ENCODE measurements around the gene TMEM220. TPM values are rescaled to one million over a fixed set of nuclear protein-coding genes. Genes with fewer than 3 reads are reported as not detected.
A peak's percentile ranks its signal among the peaks of the same experiment; 100 is the strongest.

TMEM220 gene
- polyA plus RNA-seq, 1 of the 3 experiments (the other 2 are of a cell fraction): 2.7 TPM

DNA sequence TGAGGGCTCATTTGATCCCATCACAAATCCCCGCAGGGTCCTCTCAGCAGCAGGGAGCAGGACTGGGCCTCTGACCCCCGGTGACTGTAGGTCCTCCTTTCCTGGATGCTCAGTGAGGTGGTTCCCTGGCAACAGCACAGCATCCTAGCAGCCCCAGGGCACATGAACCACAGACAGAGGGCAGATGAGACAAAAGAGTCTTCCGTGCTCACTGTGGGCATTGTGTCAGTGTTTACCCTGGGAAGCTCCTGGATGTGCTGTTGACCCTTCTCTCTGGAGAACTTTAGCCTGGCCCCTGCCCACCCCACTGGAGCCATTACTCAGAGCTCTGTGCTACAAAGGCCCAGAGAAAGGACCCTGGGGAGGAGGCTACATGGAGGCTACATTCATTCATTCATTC is 21.7 kb upstream of the TMEM220 start:
- peak; percentile 36 for DNase-seq
- H3K27me3 ChIP-seq (ENCODE audit: insufficient read depth): no peaks in the 10 kb centered on the region
- no peak overlapping the region for H3K4me3 ChIP-seq (ENCODE audit: low read depth in 2 of 2, low read length in 1 of 2)
- ChIA-PET POLR2A (no interaction called here), CTCF (interaction anchor here (2.0 to 5.0 kb wide), 3 partner anchors 14 to 124 kb away, joined by 6 to 21 read pairs (median 12); no protein-coding TSS in a partner anchor)
- no peaks in the 10 kb centered on the region for H3K79me2 ChIP-seq (ENCODE audit: insufficient read depth)
- H3K27ac ChIP-seq (ENCODE audit: low read depth in 2 of 2, low read length in 1 of 2): no peak overlapping the region; a peak in 1 of 4 replicates
- no peaks in the 10 kb centered on the region for H3K9me3 ChIP-seq
- H3K36me3 ChIP-seq (replicated peaks in 1 of 2; ENCODE audit: control insufficient read depth in 1 of 2, insufficient read depth in 2 of 2, low read length in 1 of 2): no peaks in the 10 kb centered on the region
- no peaks in the 10 kb centered on the region for H4K20me1 ChIP-seq (ENCODE audit: insufficient read depth)
- no peaks in the 10 kb centered on the region for H3K9me2 ChIP-seq
- peaks cover 0 to 55% of the 10 kb centered on the region in 2 experiments; a peak in 2 of 4 replicates for H3K4me1 ChIP-seq (ENCODE audit: control insufficient read depth in 1 of 2, insufficient read depth in 2 of 2, low read depth in 1 of 2, low read length in 1 of 2)
- no peak overlapping the region for H2AFZ ChIP-seq (ENCODE audit: low read depth)
- WGBS (ENCODE audit: low lambda C conversion rate): 58% methylated on average over 2 of the region's 3 CpGs
- H3F3A ChIP-seq (replicated peaks; ENCODE audit: insufficient read depth): no peaks in the 10 kb centered on the region
- no peak for TF ChIP-seq FOXM1 (IDR thresholded peaks at IDR 0.05; ENCODE audit: low read depth)
- no peak for TF ChIP-seq SMC3 (IDR thresholded peaks at IDR 0.05; ENCODE audit: low read depth, low read length)
- TF ChIP-seq, protein P1, sequence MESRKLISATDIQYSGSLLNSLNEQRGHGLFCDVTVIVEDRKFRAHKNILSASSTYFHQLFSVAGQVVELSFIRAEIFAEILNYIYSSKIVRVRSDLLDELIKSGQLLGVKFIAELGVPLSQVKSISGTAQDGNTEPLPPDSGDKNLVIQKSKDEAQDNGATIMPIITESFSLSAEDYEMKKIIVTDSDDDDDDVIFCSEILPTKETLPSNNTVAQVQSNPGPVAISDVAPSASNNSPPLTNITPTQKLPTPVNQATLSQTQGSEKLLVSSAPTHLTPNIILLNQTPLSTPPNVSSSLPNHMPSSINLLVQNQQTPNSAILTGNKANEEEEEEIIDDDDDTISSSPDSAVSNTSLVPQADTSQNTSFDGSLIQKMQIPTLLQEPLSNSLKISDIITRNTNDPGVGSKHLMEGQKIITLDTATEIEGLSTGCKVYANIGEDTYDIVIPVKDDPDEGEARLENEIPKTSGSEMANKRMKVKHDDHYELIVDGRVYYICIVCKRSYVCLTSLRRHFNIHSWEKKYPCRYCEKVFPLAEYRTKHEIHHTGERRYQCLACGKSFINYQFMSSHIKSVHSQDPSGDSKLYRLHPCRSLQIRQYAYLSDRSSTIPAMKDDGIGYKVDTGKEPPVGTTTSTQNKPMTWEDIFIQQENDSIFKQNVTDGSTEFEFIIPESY (IDR thresholded peaks at IDR 0.05; ENCODE audit: borderline replicate concordance, low read depth): no peak
- TF ChIP-seq YY1 (IDR thresholded peaks at IDR 0.05; ENCODE audit: low read depth): no peak
- no peak for TF ChIP-seq JUND (IDR thresholded peaks at IDR 0.05)
- no peak for TF ChIP-seq EP300 (IDR thresholded peaks at IDR 0.05; ENCODE audit: borderline replicate concordance in 1 of 2, low read depth in 1 of 2, low read length in 1 of 2)
- TF ChIP-seq SIN3A (IDR thresholded peaks at IDR 0.05; ENCODE audit: borderline replicate concordance, low read depth, low read length): no peak
- no peak for TF ChIP-seq TEAD4 (IDR thresholded peaks at IDR 0.05; ENCODE audit: borderline replicate concordance, insufficient read depth)
- TF ChIP-seq MXI1 (IDR thresholded peaks at IDR 0.05; ENCODE audit: low read depth, low read length): no peak
- H3K4me2 ChIP-seq: no peak overlapping the region
- no peak overlapping the region for H3K9ac ChIP-seq

DNA sequence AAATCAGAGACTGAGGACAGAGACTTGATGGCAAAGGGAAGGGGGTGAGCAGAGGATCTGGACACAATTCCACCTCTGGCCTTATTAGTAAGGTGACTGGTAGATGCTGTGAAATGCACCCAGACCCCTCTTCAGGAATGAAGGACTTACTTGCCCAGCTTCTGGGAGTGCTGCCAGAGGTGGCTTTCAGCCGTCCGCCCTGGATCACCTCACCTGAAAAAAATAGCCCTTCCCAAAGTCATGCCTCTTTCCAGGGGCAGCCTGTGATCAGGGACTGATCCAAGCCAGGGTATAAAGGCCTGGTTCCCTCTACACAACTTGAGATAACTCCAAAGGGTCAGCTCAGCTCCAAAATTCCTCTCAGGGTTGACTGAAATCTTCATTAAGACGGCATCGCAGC is 20.4 kb upstream of the TMEM220 start:
- Histone ChIP-seq H4K20me1 (ENCODE audit: insufficient read depth) (no peaks in the 10 kb centered on the region), H3K36me3 (replicated peaks in 1 of 2; ENCODE audit: control insufficient read depth in 1 of 2, insufficient read depth in 2 of 2, low read length in 1 of 2) (no peaks in the 10 kb centered on the region), H3K9me3 (no peaks in the 10 kb centered on the region), H3K4me3 (ENCODE audit: low read depth in 2 of 2, low read length in 1 of 2) (no peak overlapping the region), H3K9ac (no peak overlapping the region), H3K4me2 (no peak overlapping the region), H3K4me1 (ENCODE audit: control insufficient read depth in 1 of 2, insufficient read depth in 2 of 2, low read depth in 1 of 2, low read length in 1 of 2) (peaks cover 0 to 53% of the 10 kb centered on the region in 2 experiments; a peak in 2 of 4 replicates), H3F3A (replicated peaks; ENCODE audit: insufficient read depth) (no peaks in the 10 kb centered on the region), H2AFZ (ENCODE audit: low read depth) (no peak overlapping the region), H3K79me2 (ENCODE audit: insufficient read depth) (no peaks in the 10 kb centered on the region), H3K27ac (ENCODE audit: low read depth in 2 of 2, low read length in 1 of 2) (peak overlapping the region in 1 of 2 experiments; percentile 97; a peak in 2 of 4 replicates), H3K27me3 (ENCODE audit: insufficient read depth) (no peaks in the 10 kb centered on the region; the same call in 1 of the 2 replicates), H3K9me2 (no peaks in the 10 kb centered on the region)
- no peak for DNase-seq
- TF ChIP-seq SIN3A (IDR thresholded peaks at IDR 0.05; ENCODE audit: borderline replicate concordance, low read depth, low read length) (no peak), RXRA (IDR thresholded peaks at IDR 0.05; ENCODE audit: borderline replicate concordance, low read depth) (no peak), YY1 (IDR thresholded peaks at IDR 0.05; ENCODE audit: low read depth) (no peak), MXI1 (IDR thresholded peaks at IDR 0.05; ENCODE audit: low read depth, low read length) (no peak), NRF1 (IDR thresholded peaks at IDR 0.05; ENCODE audit: low read depth, low read length) (no peak), RAD21 (IDR thresholded peaks at IDR 0.05; ENCODE audit: low read length) (no peak), TEAD4 (IDR thresholded peaks at IDR 0.05; ENCODE audit: borderline replicate concordance, insufficient read depth) (no peak), FOXM1 (IDR thresholded peaks at IDR 0.05; ENCODE audit: low read depth) (no peak), EP300 (IDR thresholded peaks at IDR 0.05; ENCODE audit: borderline replicate concordance in 1 of 2, low read depth in 1 of 2, low read length in 1 of 2) (no peak)
- TF ChIP-seq, protein P2, sequence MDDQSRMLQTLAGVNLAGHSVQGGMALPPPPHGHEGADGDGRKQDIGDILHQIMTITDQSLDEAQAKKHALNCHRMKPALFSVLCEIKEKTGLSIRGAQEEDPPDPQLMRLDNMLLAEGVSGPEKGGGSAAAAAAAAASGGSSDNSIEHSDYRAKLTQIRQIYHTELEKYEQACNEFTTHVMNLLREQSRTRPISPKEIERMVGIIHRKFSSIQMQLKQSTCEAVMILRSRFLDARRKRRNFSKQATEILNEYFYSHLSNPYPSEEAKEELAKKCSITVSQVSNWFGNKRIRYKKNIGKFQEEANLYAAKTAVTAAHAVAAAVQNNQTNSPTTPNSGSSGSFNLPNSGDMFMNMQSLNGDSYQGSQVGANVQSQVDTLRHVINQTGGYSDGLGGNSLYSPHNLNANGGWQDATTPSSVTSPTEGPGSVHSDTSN (IDR thresholded peaks at IDR 0.05): no peak
- TF ChIP-seq, protein P3, sequence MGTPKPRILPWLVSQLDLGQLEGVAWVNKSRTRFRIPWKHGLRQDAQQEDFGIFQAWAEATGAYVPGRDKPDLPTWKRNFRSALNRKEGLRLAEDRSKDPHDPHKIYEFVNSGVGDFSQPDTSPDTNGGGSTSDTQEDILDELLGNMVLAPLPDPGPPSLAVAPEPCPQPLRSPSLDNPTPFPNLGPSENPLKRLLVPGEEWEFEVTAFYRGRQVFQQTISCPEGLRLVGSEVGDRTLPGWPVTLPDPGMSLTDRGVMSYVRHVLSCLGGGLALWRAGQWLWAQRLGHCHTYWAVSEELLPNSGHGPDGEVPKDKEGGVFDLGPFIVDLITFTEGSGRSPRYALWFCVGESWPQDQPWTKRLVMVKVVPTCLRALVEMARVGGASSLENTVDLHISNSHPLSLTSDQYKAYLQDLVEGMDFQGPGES (IDR thresholded peaks at IDR 0.05; ENCODE audit: low read depth, low read length): no peak
- TF ChIP-seq, protein P4, sequence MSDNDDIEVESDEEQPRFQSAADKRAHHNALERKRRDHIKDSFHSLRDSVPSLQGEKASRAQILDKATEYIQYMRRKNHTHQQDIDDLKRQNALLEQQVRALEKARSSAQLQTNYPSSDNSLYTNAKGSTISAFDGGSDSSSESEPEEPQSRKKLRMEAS (IDR thresholded peaks at IDR 0.05; ENCODE audit: low read depth): no peak
- 79% methylated on average over 3 of the region's 4 CpGs for WGBS (ENCODE audit: low lambda C conversion rate)
- CTCF ChIA-PET: interaction anchor here (1.4 to 2.5 kb wide), 3 partner anchors 13 to 126 kb away, joined by 6 to 12 read pairs (median 6); no protein-coding TSS in a partner anchor
- POLR2A ChIA-PET: no interaction called here

All from SK-N-SH (cell line).